IMR-90 (cell line): ENCODE results near the gene TINAG.

Experiments
- CEBPB ChIP-seq: IDR thresholded peaks from 2 replicates; pipeline ENCODE4 v1.6.1; 2012; ENCODE audit warnings: low read depth, low read length, improper control_type of control experiment
- CHD1 ChIP-seq: IDR thresholded peaks from 2 replicates; pipeline ENCODE4 v1.6.1; 2012; ENCODE audit warnings: low read depth, low read length, improper control_type of control experiment
- ELK1 ChIP-seq: fragments of 150-350 bp; IDR thresholded peaks from 2 replicates; pipeline ENCODE4 v1.6.1; 2016; ENCODE audit warnings: low read depth, mild to moderate bottlenecking, low read length, moderate library complexity, borderline replicate concordance
- FOS ChIP-seq: fragments of 150-350 bp; IDR thresholded peaks from 2 replicates; pipeline ENCODE4 v1.6.1; 2016; ENCODE audit warnings: low read depth, low read length
- MAFK ChIP-seq: IDR thresholded peaks from 2 replicates; pipeline ENCODE4 v1.6.1; 2012; ENCODE audit warnings: low read depth, low read length, improper control_type of control experiment
- MAZ ChIP-seq: IDR thresholded peaks from 2 replicates; pipeline ENCODE4 v1.6.1; 2012; ENCODE audit warnings: low read depth, mild to moderate bottlenecking, low read length, improper control_type of control experiment, moderate library complexity, borderline replicate concordance
- MXI1 ChIP-seq: IDR thresholded peaks from 2 replicates; pipeline ENCODE4 v1.6.1; 2012; ENCODE audit warnings: low read depth, mild to moderate bottlenecking, low read length, moderate library complexity, borderline replicate concordance
- POLR2A ChIP-seq: IDR thresholded peaks from 2 replicates; pipeline ENCODE4 v1.6.1; 2012; ENCODE audit warnings: mild to moderate bottlenecking, low read depth, low read length
- RAD21 ChIP-seq: IDR thresholded peaks from 2 replicates; pipeline ENCODE4 v1.6.1; 2012; ENCODE audit warnings: low read length, improper control_type of control experiment
- TF ChIP-seq, protein P1 (sequence below): conservative IDR thresholded peaks from 2 replicates; pipeline ENCODE4 v1.5.1; 2012; ENCODE audit warnings: mild to moderate bottlenecking, low read depth, low read length, improper control_type of control experiment

GRCh38 chr6:54299542-54300269 lies 8.5 kb upstream of the TINAG start:
- TF ChIP-seq, protein P1, sequence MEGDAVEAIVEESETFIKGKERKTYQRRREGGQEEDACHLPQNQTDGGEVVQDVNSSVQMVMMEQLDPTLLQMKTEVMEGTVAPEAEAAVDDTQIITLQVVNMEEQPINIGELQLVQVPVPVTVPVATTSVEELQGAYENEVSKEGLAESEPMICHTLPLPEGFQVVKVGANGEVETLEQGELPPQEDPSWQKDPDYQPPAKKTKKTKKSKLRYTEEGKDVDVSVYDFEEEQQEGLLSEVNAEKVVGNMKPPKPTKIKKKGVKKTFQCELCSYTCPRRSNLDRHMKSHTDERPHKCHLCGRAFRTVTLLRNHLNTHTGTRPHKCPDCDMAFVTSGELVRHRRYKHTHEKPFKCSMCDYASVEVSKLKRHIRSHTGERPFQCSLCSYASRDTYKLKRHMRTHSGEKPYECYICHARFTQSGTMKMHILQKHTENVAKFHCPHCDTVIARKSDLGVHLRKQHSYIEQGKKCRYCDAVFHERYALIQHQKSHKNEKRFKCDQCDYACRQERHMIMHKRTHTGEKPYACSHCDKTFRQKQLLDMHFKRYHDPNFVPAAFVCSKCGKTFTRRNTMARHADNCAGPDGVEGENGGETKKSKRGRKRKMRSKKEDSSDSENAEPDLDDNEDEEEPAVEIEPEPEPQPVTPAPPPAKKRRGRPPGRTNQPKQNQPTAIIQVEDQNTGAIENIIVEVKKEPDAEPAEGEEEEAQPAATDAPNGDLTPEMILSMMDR, result no peak
- TF ChIP-seq RAD21 (no peak), POLR2A (no peak), ELK1 (no peak), CEBPB (no peak), MXI1 (no peak), MAZ (no peak), MAFK (no peak), FOS (no peak), CHD1 (no peak)
